Upper lobe of right lung (tissue), 1 donor: ENCODE results near the gene RNF152. TPM values are rescaled to one million over a fixed set of nuclear protein-coding genes. Genes with fewer than 3 reads are reported as not detected.
A peak's percentile ranks its signal among the peaks of the same experiment; 100 is the strongest.

ENCODE experiments used
- ATAC-seq: fragments of 200-7000 bp; cut with Tn5 transposase; one replicate; pipeline ENCODE4 v1.9.1; 2020; ENCODE audit warnings: mild to moderate bottlenecking, moderate library complexity
- DNase-seq: peaks from one replicate; pipeline ENCODE4 v3.0.0-alpha.2; 2020
- H3K27ac ChIP-seq: fragments of 200-600 bp; one replicate; pipeline ENCODE4 v1.8.0; 2022
- H3K27me3 ChIP-seq: fragments of 200-600 bp; one replicate; pipeline ENCODE4 v1.8.0; 2022; ENCODE audit warnings: mild to moderate bottlenecking
- H3K36me3 ChIP-seq: fragments of 200-600 bp; one replicate; pipeline ENCODE4 v1.8.0; 2022
- H3K4me1 ChIP-seq: fragments of 200-600 bp; one replicate; pipeline ENCODE4 v1.8.0; 2022
- H3K4me3 ChIP-seq: fragments of 200-600 bp; one replicate; pipeline ENCODE4 v1.8.0; 2022; ENCODE audit warnings: mild to moderate bottlenecking
- H3K9me3 ChIP-seq: fragments of 200-600 bp; one replicate; pipeline ENCODE4 v1.8.0; 2022
- intact Hi-C: fragments of 100-400 bp; cut with DNase I; formaldehyde crosslinking; loops from one replicate; pipeline ENCODE4 v1.11.0; 2022
- total RNA-seq: library from RNA; stranded (reverse); fragmentation: NEBNext Ultra II Directional; extraction: Animal tissue kit (Norgen Biotek cat#: 25700); gene quantifications from one replicate; pipeline ENCODE4 v1.2.1, GENCODE V29; 2021
- TF ChIP-seq, protein P1 (sequence below): fragments of 200-600 bp; IDR thresholded peaks from one replicate; pipeline ENCODE4 v1.8.0; 2022; ENCODE audit warnings: antibody characterized with exemption
- donor health status: DM: no; HTN: yes; CAD: no; lungs with severe emphysema.

The RNF152 gene
- total RNA-seq, 1 donor from 2014 or later = 21.2 TPM

DNA sequence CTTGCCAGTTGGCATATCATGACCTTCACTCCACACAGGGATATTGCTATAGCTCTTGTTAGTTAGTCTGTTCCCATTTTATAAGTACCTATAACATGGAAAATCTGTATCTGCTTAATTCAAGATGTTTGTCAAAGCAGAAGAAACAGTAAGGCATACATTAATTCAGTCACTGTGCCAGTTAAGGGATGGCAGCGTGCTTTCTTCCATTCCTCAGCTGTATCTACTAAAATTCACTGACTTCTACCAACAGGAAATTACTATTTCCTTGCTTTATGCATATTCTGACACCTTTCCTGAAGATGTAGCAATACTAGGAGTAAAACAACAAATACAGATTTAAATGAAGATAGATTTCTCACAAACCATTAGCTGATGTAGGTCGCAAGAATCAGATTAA, 59.9 kb downstream of the RNF152 start:
- DNase-seq = no peak
- Histone ChIP-seq H3K4me3 (no peak overlapping the region), H3K9me3 (no peaks in the 10 kb centered on the region), H3K36me3 (no peaks in the 10 kb centered on the region), H3K27me3 (peaks cover 6% of the 10 kb centered on the region), H3K27ac (no peak overlapping the region), H3K4me1 (peaks cover 17% of the 10 kb centered on the region)
- intact Hi-C loops = no loop called here
- TF ChIP-seq, protein P1, sequence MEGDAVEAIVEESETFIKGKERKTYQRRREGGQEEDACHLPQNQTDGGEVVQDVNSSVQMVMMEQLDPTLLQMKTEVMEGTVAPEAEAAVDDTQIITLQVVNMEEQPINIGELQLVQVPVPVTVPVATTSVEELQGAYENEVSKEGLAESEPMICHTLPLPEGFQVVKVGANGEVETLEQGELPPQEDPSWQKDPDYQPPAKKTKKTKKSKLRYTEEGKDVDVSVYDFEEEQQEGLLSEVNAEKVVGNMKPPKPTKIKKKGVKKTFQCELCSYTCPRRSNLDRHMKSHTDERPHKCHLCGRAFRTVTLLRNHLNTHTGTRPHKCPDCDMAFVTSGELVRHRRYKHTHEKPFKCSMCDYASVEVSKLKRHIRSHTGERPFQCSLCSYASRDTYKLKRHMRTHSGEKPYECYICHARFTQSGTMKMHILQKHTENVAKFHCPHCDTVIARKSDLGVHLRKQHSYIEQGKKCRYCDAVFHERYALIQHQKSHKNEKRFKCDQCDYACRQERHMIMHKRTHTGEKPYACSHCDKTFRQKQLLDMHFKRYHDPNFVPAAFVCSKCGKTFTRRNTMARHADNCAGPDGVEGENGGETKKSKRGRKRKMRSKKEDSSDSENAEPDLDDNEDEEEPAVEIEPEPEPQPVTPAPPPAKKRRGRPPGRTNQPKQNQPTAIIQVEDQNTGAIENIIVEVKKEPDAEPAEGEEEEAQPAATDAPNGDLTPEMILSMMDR = no peak
- no peak for ATAC-seq

DNA sequence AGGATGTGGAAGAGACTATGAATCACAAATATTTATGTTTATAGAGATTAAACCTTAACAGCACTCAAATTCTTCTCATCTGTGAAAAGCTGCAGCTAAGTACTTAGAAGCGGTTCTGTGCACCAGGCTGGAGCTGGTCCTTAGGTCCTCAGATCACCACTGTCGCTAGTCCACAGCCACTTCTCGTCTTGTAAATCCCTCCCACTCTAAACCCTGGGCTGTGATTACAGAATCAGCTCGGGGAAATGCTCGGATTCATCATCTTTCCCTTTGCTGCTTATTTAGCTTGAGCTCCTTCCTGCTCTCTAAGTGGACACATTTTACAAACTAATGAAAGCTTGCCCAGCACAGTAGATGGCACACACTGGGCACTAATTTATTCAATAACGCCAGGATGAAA, 61.7 kb downstream of the RNF152 start:
- intact Hi-C loops = no loop called here
- ATAC-seq (no peak), DNase-seq (no peak)
- Histone ChIP-seq H3K27me3 (peaks cover 6% of the 10 kb centered on the region), H3K27ac (no peak overlapping the region), H3K9me3 (no peaks in the 10 kb centered on the region), H3K4me1 (peaks cover 17% of the 10 kb centered on the region), H3K4me3 (no peak overlapping the region), H3K36me3 (no peaks in the 10 kb centered on the region)
- TF ChIP-seq, protein P1 = no peak

DNA sequence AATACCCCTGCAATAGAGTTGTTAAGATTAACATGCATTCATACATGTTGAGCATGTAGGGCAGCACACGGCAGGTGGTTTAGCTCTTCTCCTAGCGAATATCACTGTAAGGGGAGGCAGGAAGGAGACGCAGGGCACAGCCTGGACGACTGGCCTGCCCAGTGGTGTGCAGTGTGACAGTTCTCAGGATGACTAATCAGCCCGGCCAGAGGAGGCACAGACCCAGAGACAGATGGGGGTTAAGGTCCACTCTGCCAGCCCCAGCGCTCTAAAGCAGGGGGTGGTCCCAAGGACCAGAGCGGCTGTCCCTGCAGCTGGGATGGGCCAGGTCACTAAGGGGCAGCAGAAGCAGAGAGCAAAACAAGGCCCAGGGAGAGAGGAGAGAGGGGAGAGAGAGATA, 63.7 kb downstream of the RNF152 start:
- Histone ChIP-seq H3K27ac (no peak overlapping the region), H3K4me1 (peaks cover 17% of the 10 kb centered on the region), H3K4me3 (no peak overlapping the region), H3K9me3 (no peaks in the 10 kb centered on the region), H3K27me3 (peaks cover under 1% of the 10 kb centered on the region), H3K36me3 (no peaks in the 10 kb centered on the region)
- no peak for DNase-seq
- ATAC-seq = peak; percentile 30
- TF ChIP-seq, protein P1 = no peak
- intact Hi-C loops = no loop called here

DNA sequence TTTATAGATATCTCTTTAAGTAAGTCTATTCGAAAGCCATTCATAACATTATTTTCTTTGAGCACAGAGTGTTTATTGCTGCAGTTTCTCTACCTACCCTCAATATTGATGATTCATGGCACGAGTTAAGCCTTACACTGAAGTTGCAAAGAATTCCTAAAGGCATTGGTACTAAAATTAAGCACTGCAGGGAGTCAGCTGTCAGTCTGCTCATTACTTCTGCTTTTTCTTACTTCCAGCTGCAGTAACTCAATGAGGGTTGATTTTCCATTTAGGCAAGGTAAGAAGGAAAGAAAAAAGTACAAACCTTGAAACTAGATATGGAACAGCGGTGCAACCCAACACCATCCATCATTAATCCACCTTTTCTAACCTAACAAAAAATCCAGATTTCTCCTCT, 65.2 kb downstream of the RNF152 start:
- DNase-seq (no peak), ATAC-seq (no peak)
- TF ChIP-seq, protein P1 = no peak

DNA sequence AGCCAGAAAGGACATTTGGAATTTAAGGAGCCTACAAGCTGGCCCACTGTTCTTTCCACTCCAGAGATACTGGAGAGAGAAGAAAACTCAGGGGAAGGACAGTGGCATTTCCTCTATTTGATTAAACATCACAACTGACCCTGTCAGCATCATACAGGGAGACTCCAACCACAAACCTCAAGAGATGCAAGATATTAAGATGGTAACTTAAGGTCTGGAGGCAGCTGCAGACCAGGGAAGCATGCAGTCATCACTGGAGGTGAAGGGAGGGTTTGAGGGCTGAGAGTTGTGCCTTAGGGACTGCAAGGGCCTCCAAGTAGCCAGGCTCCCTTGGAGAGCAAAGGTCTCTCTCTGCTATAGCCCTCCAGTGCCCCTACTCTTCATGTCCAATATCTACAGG, 67.4 kb downstream of the RNF152 start:
- intact Hi-C loops = no loop called here

More for the DNA sequence above, 65.2 kb downstream of the RNF152 start:
- Histone ChIP-seq H3K27ac (no peak overlapping the region), H3K4me1 (peaks cover 2% of the 10 kb centered on the region), H3K4me3 (no peak overlapping the region), H3K36me3 (no peaks in the 10 kb centered on the region), H3K27me3 (no peaks in the 10 kb centered on the region), H3K9me3 (no peaks in the 10 kb centered on the region)
- intact Hi-C loops = no loop called here

More for the DNA sequence above, 67.4 kb downstream of the RNF152 start:
- H3K27ac ChIP-seq = no peak overlapping the region
- H3K4me3 ChIP-seq = no peak overlapping the region
- no peaks in the 10 kb centered on the region for H3K36me3 ChIP-seq
- no peaks in the 10 kb centered on the region for H3K4me1 ChIP-seq
- TF ChIP-seq, protein P1 = no peak
- ATAC-seq (no peak), DNase-seq (no peak)
- no peaks in the 10 kb centered on the region for H3K27me3 ChIP-seq
- H3K9me3 ChIP-seq = no peaks in the 10 kb centered on the region
